GM23338 (cell line): ENCODE results near the gene TRAPPC14. TPM values are rescaled to one million over a fixed set of nuclear protein-coding genes. Genes with fewer than 3 reads are reported as not detected.

Experiments used
- ATAC-seq: fragments of 200-7000 bp; cut with Tn5 transposase; 3 replicates; pipeline ENCODE4 v1.9.1; 2020
- DNase-seq: peaks from one replicate; pipeline ENCODE4 v3.0.0-alpha.2; 2015; ENCODE audit warnings: low spot score
- H2AFZ ChIP-seq: fragments of 200-600 bp; sonication (generic); 2 replicates; pipeline ENCODE4 v1.8.0; 2016; ENCODE audit warnings: antibody characterized with exemption, mild to moderate bottlenecking, moderate library complexity
- H3F3A ChIP-seq: fragments of 200-600 bp; sonication (generic); replicated peaks from 2 replicates; pipeline ENCODE4 v1.8.0; 2017; ENCODE audit warnings: antibody characterized with exemption, mixed run types, low read depth
- H3K27ac ChIP-seq: fragments of 200-600 bp; sonication (generic); 2 replicates; pipeline ENCODE4 v1.6.1; 2016; ENCODE audit warnings: low read depth
- H3K27me3 ChIP-seq: fragments of 200-600 bp; sonication (generic); 2 replicates; pipeline ENCODE4 v1.8.0; 2016; ENCODE audit warnings: mild to moderate bottlenecking, mixed run types, moderate library complexity; ENCODE audit not compliant: insufficient read depth
- H3K36me3 ChIP-seq: fragments of 200-600 bp; sonication (generic); 2 replicates; pipeline ENCODE4 v1.8.0; 2016; ENCODE audit warnings: mild to moderate bottlenecking; ENCODE audit not compliant: insufficient read depth
- H3K4me1 ChIP-seq: fragments of 200-600 bp; sonication (generic); 2 replicates; pipeline ENCODE4 v1.8.0; 2016; ENCODE audit warnings: mild to moderate bottlenecking, moderate library complexity; ENCODE audit not compliant: insufficient read depth
- H3K4me2 ChIP-seq: fragments of 200-600 bp; sonication (generic); 2 replicates; pipeline ENCODE4 v1.7.1; 2017; ENCODE audit warnings: mixed run types
- H3K4me3 ChIP-seq: fragments of 200-600 bp; sonication (generic); 2 replicates; pipeline ENCODE4 v1.6.1; 2016; ENCODE audit warnings: mixed run types
- H3K79me2 ChIP-seq: fragments of 200-600 bp; sonication (generic); replicated peaks from 2 replicates; pipeline ENCODE4 v1.8.0; 2017; ENCODE audit warnings: mild to moderate bottlenecking; ENCODE audit not compliant: insufficient read depth
- H3K9me2 ChIP-seq: fragments of 200-600 bp; sonication (generic); 2 replicates; pipeline ENCODE4 v1.8.0; 2017; ENCODE audit not compliant: insufficient read depth
- H4K20me1 ChIP-seq: fragments of 200-600 bp; sonication (generic); replicated peaks from 2 replicates; pipeline ENCODE4 v1.8.0; 2017; ENCODE audit warnings: mild to moderate bottlenecking; ENCODE audit not compliant: insufficient read depth
- H3K27ac Mint-ChIP-seq: 2 replicates; pipeline ENCODE4 v1.8.0; 2020; ENCODE audit warnings: inconsistent platforms, mild to moderate bottlenecking, moderate library complexity, mixed read lengths
- H3K27me3 Mint-ChIP-seq: 3 replicates; pipeline ENCODE4 v1.8.0; 2022; ENCODE audit warnings: low read depth, mild to moderate bottlenecking, moderate library complexity, mixed read lengths, inconsistent platforms; ENCODE audit not compliant: insufficient read depth, poor library complexity
- H3K36me3 Mint-ChIP-seq: 3 replicates; pipeline ENCODE4 v1.8.0; 2021; ENCODE audit warnings: low read depth, mild to moderate bottlenecking, inconsistent platforms, moderate library complexity, mixed read lengths
- H3K4me1 Mint-ChIP-seq: 3 replicates; pipeline ENCODE4 v1.8.0; 2020; ENCODE audit warnings: mild to moderate bottlenecking, inconsistent platforms, mixed read lengths
- H3K4me3 Mint-ChIP-seq: 3 replicates; pipeline ENCODE4 v1.8.0; 2021; ENCODE audit warnings: moderate library complexity, mild to moderate bottlenecking, inconsistent platforms, mixed read lengths
- H3K9me3 Mint-ChIP-seq: 3 replicates; pipeline ENCODE4 v1.8.0; 2020; ENCODE audit warnings: moderate library complexity, mild to moderate bottlenecking, inconsistent platforms, mixed read lengths
- CREB1 ChIP-seq: fragments of 250-450 bp; sonication (Bioruptor Pico); IDR thresholded peaks from 2 replicates; pipeline ENCODE4 v1.5.0; 2020; ENCODE audit warnings: low read depth, mild to moderate bottlenecking, moderate library complexity
- CTCF ChIP-seq, 2 experiments: fragments of 200-600 bp in 1 of 2; sonication (generic) in 1 of 2; conservative IDR thresholded peaks; 2 replicates each; pipeline versions ENCODE4 v1.5.1 to v1.6.1; 2016 to 2017; ENCODE audit warnings: antibody characterized with exemption in 2 of 2, low read depth in 2 of 2, mild to moderate bottlenecking in 2 of 2, moderate library complexity in 1 of 2
- EZH2 ChIP-seq: fragments of 200-600 bp; sonication (generic); IDR thresholded peaks from one replicate; pipeline ENCODE4 v1.8.0; 2017; ENCODE audit warnings: antibody characterized with exemption, mild to moderate bottlenecking, low read depth; ENCODE audit not compliant: unreplicated experiment
- EZH2phosphoT487 ChIP-seq: fragments of 200-600 bp; sonication (generic); IDR thresholded peaks from one replicate; pipeline ENCODE4 v1.8.1; 2018; ENCODE audit warnings: antibody characterized with exemption; ENCODE audit not compliant: unreplicated experiment
- JUNB ChIP-seq: IDR thresholded peaks from one replicate; pipeline ENCODE4 v1.6.1; 2016; ENCODE audit warnings: antibody characterized with exemption; ENCODE audit not compliant: unreplicated experiment
- NANOG ChIP-seq: IDR thresholded peaks from 2 replicates; pipeline ENCODE4 v1.6.1; 2016; ENCODE audit warnings: antibody characterized with exemption, borderline replicate concordance
- POLR2AphosphoS5 ChIP-seq: IDR thresholded peaks from 2 replicates; pipeline ENCODE4 v1.6.1; 2016; ENCODE audit warnings: antibody characterized with exemption, low read depth
- REST ChIP-seq: IDR thresholded peaks from one replicate; pipeline ENCODE4 v1.6.1; 2018; ENCODE audit warnings: antibody characterized with exemption; ENCODE audit not compliant: unreplicated experiment
- STAT1 ChIP-seq: IDR thresholded peaks from one replicate; pipeline ENCODE4 v1.6.1; 2016; ENCODE audit warnings: antibody characterized with exemption; ENCODE audit not compliant: unreplicated experiment
- ZNF114 ChIP-seq: fragments of 250-450 bp; sonication (Bioruptor Pico); IDR thresholded peaks from 2 replicates; pipeline ENCODE4 v1.5.0; 2020; ENCODE audit warnings: mild to moderate bottlenecking, moderate library complexity
- ZNF331 ChIP-seq: fragments of 250-450 bp; sonication (Bioruptor Pico); IDR thresholded peaks from 2 replicates; pipeline ENCODE4 v1.5.0; 2020; ENCODE audit warnings: low read depth, mild to moderate bottlenecking, moderate library complexity
- ZNF462 ChIP-seq: fragments of 250-450 bp; sonication (Bioruptor Pico); IDR thresholded peaks from 2 replicates; pipeline ENCODE4 v1.5.0; 2020; ENCODE audit warnings: mild to moderate bottlenecking, moderate library complexity
- polyA plus RNA-seq: library from polyadenylated mRNA; unstranded; fragments of >200 nt; fragmentation: Nextera tagmentation; extraction: Ambion mirVana; gene quantifications from 2 replicates; pipeline ENCODE4 v1.2.1, GENCODE V29; 2016
- total RNA-seq: library from RNA; depleted of rRNA; stranded (reverse); fragments of >200 nt; shearing (Covaris generic); gene quantifications from 2 replicates; pipeline ENCODE4 v1.2.3, GENCODE V29; 2014

Gene TRAPPC14
- total and polyA plus RNA-seq, 2 experiments from 2014 or later = 9.3 to 15.7 TPM

- Mint-ChIP-seq H3K27me3 (peaks cover 28% of the 10 kb centered on the region), H3K9me3 (no peaks in the 10 kb centered on the region), H3K27ac (peak overlapping the region; percentile 62; the same call in 1 of the 2 replicates), H3K4me1 (peaks cover 2% of the 10 kb centered on the region; the same call in 2 of the 3 replicates), H3K4me3 (no peak overlapping the region), H3K36me3 (peaks cover 82% of the 10 kb centered on the region)
- DNase-seq (no peak), ATAC-seq (no peak)
- Histone ChIP-seq H3K27me3 (no peaks in the 10 kb centered on the region), H4K20me1 (no peaks in the 10 kb centered on the region), H3K27ac (no peak overlapping the region), H3K4me1 (no peaks in the 10 kb centered on the region), H3K9me2 (no peaks in the 10 kb centered on the region), H3K4me2 (no peak overlapping the region), H3K4me3 (no peak overlapping the region), H3K36me3 (peaks cover 17% of the 10 kb centered on the region; the same call in 1 of the 2 replicates), H3K79me2 (no peaks in the 10 kb centered on the region), H3F3A (no peaks in the 10 kb centered on the region; the same call in 1 of the 2 replicates), H2AFZ (no peak overlapping the region)
- TF ChIP-seq STAT1 = no peak
- TF ChIP-seq ZNF114 = no peak
- no peak for TF ChIP-seq CREB1
- no peak for TF ChIP-seq JUNB
- no peak for TF ChIP-seq ZNF462
- TF ChIP-seq CTCF (conservative IDR thresholded peaks at IDR 0.05; ENCODE audit: low read depth in 2 of 2) = no peak
- no peak for TF ChIP-seq POLR2AphosphoS5
- TF ChIP-seq ZNF331 (CRISPR knock-in tag) = no peak
- no peak for TF ChIP-seq NANOG
- TF ChIP-seq EZH2 = no peak
- TF ChIP-seq EZH2phosphoT487 = no peak
- TF ChIP-seq REST = no peak
Measured at GRCh38 chr7:100107890-100108289, 50.6 kb downstream of the TRAPPC14 start.
